Inflammatory macrophage (primary cell): Measurements from ENCODE around the gene DDX23.
A peak's percentile ranks its signal among the peaks of the same experiment; 100 is the strongest.
"Not testable (repeated sequence)": the region's sequence is repeated elsewhere in the genome, so short reads cannot be mapped to it uniquely, and the experiment has no call there.

Experiments
- DNase-seq, 2 donors: peaks; one replicate each; pipeline ENCODE4 v3.0.0-alpha.2; 2020 to 2022

Gene DDX23

GRCh38 chr12:48861111-48861510, 9.1 kb upstream of the DDX23 start:
- DNase-seq = no peak

DNA sequence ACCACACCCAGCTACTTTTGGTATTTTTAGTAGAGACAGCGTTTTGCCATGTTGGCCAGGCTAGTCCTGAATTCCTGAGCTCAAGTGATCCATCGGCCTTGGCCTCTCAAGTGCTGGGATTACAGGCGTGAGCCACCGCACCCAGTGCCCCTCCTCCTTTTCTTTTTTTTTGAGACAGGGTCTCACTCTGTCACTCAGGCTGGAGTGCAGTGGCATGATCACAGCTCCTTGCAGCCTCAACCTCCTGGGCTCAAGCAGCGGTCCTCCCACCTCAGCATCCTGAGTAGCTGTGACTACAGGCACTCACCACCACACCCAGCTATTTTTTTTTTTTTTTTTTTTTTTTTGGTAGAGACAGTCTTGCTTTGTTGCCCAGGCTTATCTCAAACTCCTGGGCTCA, 8.3 kb upstream of the DDX23 start:
- DNase-seq = not testable (repeated sequence)

DNA sequence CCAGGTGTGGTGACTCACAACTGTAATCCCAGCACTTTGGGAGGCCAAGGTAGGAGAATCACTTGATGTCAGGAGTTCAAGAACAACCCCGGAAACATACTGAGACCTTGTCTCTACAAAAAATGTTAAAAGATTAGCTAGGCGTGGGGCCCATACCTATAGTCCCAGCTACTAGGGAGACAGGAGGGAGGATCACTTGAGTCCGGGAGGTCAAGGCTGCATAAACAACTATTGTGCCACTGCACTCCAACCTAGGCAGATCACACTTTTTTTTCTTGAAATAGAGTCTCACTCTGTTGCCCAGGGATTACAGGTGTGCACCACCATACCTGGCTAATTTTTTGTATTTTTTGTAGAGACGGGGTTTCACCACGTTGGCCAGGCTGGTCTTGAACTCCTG, 7.6 kb upstream of the DDX23 start:
- no peak for DNase-seq

DNA sequence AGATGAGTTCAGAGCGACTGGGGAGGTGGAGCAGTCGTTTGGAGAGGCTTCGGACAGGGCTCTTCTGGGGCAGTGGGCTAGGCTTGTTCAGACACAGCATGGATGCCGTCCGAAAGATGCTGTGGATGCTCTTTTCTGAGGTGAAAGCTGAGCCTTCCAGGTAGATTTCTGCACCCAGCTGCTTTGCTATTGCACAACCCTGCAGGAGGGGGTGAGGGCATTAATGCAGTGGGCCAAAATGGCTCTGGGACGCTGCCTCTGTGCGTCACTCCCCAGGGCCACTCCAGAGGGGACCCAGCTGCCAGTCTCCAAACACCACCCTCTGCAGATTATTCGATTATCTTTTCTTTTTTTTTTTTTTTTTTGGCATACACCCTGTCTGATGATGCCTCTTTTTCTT, 6.1 kb upstream of the DDX23 start:
- no peak for DNase-seq

DNA sequence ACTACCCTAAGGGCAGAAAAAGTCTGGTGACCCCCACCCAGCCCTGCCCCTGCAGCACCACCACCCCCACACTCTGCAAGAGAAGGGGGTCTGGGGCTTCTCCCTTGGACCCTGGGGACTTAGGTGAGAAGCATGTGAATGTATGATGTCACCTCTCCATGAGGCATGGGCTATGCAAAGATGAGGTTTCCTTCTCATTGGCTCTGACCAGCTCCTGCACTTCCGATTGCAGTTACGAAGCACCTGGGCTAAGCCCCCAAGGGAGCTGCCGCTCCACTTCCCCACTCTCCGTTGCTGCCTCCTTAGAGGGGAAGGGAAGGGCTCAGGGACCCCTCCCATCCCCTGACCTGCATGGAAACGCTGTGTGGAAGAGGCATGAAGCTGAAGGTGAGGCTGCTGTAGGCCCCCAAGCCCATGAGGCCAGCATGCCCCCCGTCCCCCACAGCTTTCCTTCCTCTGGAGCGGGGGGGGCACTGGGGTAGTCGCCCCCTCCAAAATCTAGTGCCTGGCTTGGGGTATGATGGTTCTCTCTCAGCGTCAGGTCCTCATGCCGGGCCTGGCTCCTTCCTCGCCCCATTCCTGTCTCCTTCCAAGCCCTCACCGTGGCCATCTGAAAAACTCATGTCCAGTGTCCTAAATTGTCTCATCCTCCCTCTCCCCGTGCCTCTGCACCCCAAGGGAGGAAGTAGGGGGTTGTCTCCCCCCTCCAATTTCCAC, 5.5 kb upstream of the DDX23 start:
- DNase-seq = no peak

- DNase-seq = no peak
Observed at GRCh38 chr12:48856379-48856778, 4.4 kb upstream of the DDX23 start.

GRCh38 chr12:48854932-48855331, 3.0 kb upstream of the DDX23 start:
- DNase-seq = not testable (repeated sequence)

DNA sequence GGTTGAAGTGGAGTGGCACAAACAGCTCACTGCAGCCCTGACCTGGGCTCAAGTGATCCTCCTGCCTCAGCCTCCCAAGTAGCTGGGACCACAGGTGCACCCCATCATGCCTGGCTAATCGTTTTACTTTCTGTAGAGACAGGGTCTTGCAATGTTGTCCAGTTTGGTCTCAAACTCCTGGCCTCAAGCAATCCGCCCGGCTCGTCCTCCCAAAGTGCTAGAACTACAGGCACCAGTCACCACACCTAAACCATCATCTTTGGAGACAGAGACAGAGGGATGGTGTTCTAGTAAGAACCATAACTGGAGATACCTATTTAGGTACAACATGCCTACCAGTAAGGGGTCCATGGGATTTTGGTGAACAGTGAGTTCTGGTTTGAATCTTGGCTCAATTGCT, 2.5 kb upstream of the DDX23 start:
- no peak for DNase-seq

GRCh38 chr12:48852734-48853688, 1.0 kb upstream of the DDX23 start:
- peak; percentile 94 to 96 for DNase-seq

DNA sequence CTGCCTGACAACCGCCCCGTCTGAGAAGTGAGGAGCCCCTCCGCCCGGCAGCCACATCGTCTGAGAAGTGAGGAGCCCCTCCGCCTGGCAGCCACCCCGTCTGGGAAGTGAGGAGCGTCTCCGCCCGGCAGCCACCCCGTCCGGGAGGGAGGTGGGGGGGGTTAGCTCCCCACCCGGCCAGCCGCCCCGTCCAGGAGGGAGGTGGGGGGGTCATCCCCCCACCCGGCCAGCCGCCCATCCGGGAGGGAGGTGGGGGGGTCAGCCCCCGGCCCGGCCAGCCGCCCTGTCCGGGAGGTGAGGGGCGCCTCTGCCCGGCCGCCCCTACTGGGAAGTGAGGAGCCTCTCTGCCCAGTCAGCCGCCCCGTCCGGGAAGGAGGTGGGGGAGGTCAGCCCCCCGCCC, 9.9 kb downstream of the DDX23 start:
- not testable (repeated sequence) for DNase-seq

DNA sequence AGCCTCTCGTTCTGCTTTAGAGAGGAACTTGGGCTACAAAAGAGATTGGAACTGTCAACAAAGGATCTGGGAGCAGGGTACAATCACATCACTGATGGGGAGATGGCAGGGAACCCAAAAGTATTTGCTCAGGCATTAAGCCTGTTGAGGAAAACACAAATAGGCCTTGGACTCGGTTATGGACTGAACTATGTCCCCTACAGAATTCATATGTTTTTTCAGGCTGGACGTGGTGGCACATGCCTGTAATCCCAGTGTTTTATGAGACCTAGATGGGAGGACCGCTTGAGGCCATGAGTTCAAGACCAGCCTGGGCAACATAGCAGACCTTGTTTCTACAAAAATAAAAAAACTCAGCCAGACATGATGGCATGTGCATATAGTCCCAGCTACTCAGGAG, 13.9 kb downstream of the DDX23 start:
- no peak for DNase-seq

- no peak for DNase-seq
Observed at GRCh38 chr12:48832321-48833060, 19.5 kb downstream of the DDX23 start.

GRCh38 chr12:48831257-48831656, 20.7 kb downstream of the DDX23 start:
- DNase-seq = no peak

GRCh38 chr12:48828841-48829575, 23.0 kb downstream of the DDX23 start:
- DNase-seq = no peak

- DNase-seq = no peak
Observed at GRCh38 chr12:48828293-48828692, 23.7 kb downstream of the DDX23 start.

GRCh38 chr12:48827513-48828096, 24.4 kb downstream of the DDX23 start:
- DNase-seq = no peak

DNA sequence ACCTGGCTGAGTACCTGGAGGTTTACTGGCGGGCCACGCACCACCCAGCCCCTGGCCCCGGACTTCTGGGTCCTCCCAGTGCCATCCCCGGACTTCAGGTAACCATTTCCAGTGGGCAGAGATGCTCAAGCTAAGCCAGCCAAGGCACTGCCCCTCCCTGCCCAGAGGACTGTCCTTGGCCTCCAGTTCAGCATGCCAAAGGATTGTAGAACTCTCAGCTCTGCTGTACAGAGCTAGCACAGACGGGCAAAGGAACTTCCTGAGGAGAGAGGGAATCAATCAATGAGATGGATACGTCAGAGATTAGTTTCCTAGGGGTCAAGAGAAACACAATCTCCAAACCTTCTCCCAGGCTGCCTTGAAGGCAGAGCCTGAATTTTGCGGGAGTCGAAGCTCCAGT, 24.9 kb downstream of the DDX23 start:
- no peak for DNase-seq

DNA sequence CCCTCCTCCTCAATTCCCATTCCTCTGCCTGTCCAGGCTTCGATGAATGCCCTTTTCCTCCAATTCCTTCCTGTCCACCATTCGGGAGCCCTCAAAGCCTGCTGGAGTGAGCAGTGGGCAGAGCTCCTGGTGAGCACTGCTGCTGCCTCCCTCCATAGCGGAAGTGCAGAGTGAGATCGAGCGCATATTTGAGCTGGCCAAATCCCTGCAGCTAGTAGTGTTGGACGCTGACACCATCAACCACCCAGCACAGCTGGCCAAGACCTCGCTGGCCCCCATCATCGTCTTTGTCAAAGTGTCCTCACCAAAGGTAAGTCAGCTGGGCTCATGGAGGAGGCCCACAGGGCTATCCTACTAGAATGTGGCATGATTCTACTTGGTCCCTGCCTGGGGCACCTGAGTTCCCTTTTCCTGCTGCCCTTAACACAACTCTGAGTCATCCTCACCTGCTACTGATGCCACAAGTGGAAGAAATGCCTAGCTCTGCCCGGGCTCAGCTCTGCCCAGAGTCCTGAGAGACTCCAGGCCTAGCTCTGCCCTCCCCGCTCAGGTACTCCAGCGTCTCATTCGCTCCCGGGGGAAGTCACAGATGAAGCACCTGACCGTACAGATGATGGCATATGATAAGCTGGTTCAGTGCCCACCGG, 25.6 kb downstream of the DDX23 start:
- DNase-seq = no peak

- no peak for DNase-seq
Observed at GRCh38 chr12:48824905-48825304, 27.1 kb downstream of the DDX23 start.

- DNase-seq = no peak
Observed at GRCh38 chr12:48824112-48824511, 27.9 kb downstream of the DDX23 start.

DNA sequence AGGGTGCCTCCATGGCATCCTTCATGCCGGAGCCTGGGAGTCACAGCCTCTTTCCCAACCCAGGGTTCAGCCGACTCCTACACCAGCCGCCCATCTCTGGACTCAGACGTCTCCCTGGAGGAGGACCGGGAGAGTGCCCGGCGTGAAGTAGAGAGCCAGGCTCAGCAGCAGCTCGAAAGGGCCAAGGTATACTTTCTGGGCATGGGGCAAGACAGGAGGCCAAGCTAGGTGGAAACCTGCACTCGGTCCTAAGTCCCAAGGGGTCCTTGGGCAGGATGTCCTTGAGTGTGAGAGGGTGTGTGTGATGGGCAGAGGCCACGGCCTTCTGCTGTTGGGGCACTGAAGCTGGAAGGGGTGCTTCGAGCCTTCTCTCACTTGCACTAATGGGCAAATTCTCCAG, 28.7 kb downstream of the DDX23 start:
- DNase-seq = no peak

- no peak for DNase-seq
Observed at GRCh38 chr12:48822711-48823110, 29.3 kb downstream of the DDX23 start.
